Suprapubic skin (tissue), 3 donors: ENCODE results near the gene ITPKB.

Source experiments
- CTCF ChIP-seq, 2 donors: fragments of 200-600 bp in 1 of 2; fragments of 450-650 bp in 1 of 2; sonication (generic) in 1 of 2; IDR thresholded peaks; one replicate each; pipeline ENCODE4 v1.5.1; 2016 to 2019; ENCODE audit warnings: antibody characterized with exemption in 2 of 2, mild to moderate bottlenecking in 1 of 2, moderate library complexity in 1 of 2
- EP300 ChIP-seq: sonication (generic); formaldehyde crosslinking; IDR thresholded peaks from one replicate; pipeline ENCODE4 v1.6.1; 2017; ENCODE audit warnings: antibody characterized with exemption
- POLR2A ChIP-seq, 2 donors: fragments of 450-650 bp; IDR thresholded peaks; one replicate each; pipeline ENCODE4 v1.6.1; 2017; ENCODE audit warnings: antibody characterized with exemption in 2 of 2, mild to moderate bottlenecking in 2 of 2, moderate library complexity in 2 of 2

- TF ChIP-seq CTCF (IDR thresholded peaks at IDR 0.05) = no peak
- TF ChIP-seq EP300 = no peak
- TF ChIP-seq POLR2A (IDR thresholded peaks at IDR 0.05) = no peak
Measured at GRCh38 chr1:226762055-226762454, 23.0 kb upstream of the ITPKB start.
